GM12878 (cell line): Measurements from ENCODE around the gene SIGLEC10.

Experiments used
- CTCF ChIP-seq, 3 experiments: IDR thresholded peaks in 2 of 3; conservative IDR thresholded peaks in 1 of 3; 2 replicates each; pipeline ENCODE4 v1.5.1; 2011; ENCODE audit warnings: low read depth in 3 of 3, low read length in 3 of 3, mild to moderate bottlenecking in 3 of 3, control low read depth in 2 of 3, moderate library complexity in 2 of 3, inconsistent platforms in 1 of 3, mixed read lengths in 1 of 3; ENCODE audit not compliant: control insufficient read depth in 2 of 3, insufficient read depth in 1 of 3; ENCODE audit errors: extremely low read depth in 1 of 3
- EZH2 ChIP-seq: IDR thresholded peaks from 2 replicates; pipeline ENCODE4 v1.6.1; 2012; ENCODE audit warnings: low read depth, mild to moderate bottlenecking, control low read depth, inconsistent platforms, low read length, borderline replicate concordance; ENCODE audit not compliant: control insufficient read depth
- HCFC1 ChIP-seq: fragments of 150-350 bp; IDR thresholded peaks from 2 replicates; pipeline ENCODE4 v1.6.1; 2014; ENCODE audit warnings: low read length
- MLLT1 ChIP-seq: fragments of 450-650 bp; IDR thresholded peaks from 2 replicates; pipeline ENCODE4 v1.6.1; 2016; ENCODE audit warnings: mild to moderate bottlenecking
- POLR2A ChIP-seq: IDR thresholded peaks from 2 replicates; pipeline ENCODE4 v1.6.1; 2011; ENCODE audit warnings: low read depth, mild to moderate bottlenecking, low read length
- SIN3A ChIP-seq: IDR thresholded peaks from 2 replicates; pipeline ENCODE4 v1.6.1; 2012; ENCODE audit warnings: low read depth, low read length, improper control_type of control experiment
- SP1 ChIP-seq: IDR thresholded peaks from one replicate; pipeline ENCODE4 v1.6.1; 2011; ENCODE audit warnings: low read depth, low read length
- USF2 ChIP-seq: IDR thresholded peaks from 2 replicates; pipeline ENCODE4 v1.6.1; 2011; ENCODE audit warnings: low read depth, low read length, improper control_type of control experiment, borderline replicate concordance

- no peak for TF ChIP-seq POLR2A
- no peak for TF ChIP-seq HCFC1
- TF ChIP-seq EZH2: no peak
- TF ChIP-seq SP1: no peak
- no peak for TF ChIP-seq SIN3A
- no peak for TF ChIP-seq CTCF (IDR thresholded peaks at IDR 0.05 in 2 of 3, conservative IDR thresholded peaks at IDR 0.05 in 1 of 3; ENCODE audit: control insufficient read depth in 2 of 3, extremely low read depth in 1 of 3, insufficient read depth in 1 of 3, low read depth in 3 of 3, low read length in 3 of 3)
- no peak for TF ChIP-seq MLLT1
- no peak for TF ChIP-seq USF2
These were observed 45.2 kb upstream of the SIGLEC10 start for GRCh38 chr19:51462681-51463080.
